ENCODE measurements around the gene MAGI3.

MAGI3 gene

GRCh38 chr1:113610372-113610771 is 220.1 kb downstream of the MAGI3 start:
- no peak for TF ChIP-seq CTCF (IDR thresholded peaks at IDR 0.05; ENCODE audit: low read depth, low read length)
- no peak for DNase-seq (ENCODE audit: low read depth, low spot score)
- in situ Hi-C loops (cut with HindIII; ENCODE audit: low sequenced_read_pairs): no loop called here
- no peak overlapping the region for H3K4me3 ChIP-seq (ENCODE audit: low read depth, low read length)

DNA sequence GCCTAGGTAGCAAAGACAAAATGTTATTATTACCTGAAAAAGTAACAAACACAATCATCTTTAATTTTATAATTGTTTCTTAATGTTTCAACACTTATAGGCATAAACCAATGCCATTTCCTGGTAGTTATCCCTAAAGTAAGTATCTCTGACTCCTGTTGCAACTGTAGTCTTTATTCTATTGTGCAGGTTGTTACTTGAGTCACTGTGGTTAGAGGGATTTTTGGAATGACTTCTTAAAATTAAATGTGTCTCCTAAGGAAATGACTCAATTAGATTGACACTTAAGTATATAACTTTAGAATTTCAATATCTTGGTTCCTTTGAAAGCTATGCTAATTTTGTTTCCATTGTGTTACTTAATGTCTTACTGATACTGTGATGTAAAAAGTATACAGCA is 225.1 kb downstream of the MAGI3 start:
- in situ Hi-C loops (cut with HindIII; ENCODE audit: low sequenced_read_pairs): no loop called here
- peak; percentile 56 for DNase-seq (ENCODE audit: low read depth, low spot score)
- no peak overlapping the region for H3K4me3 ChIP-seq (ENCODE audit: low read depth, low read length)
- TF ChIP-seq CTCF (IDR thresholded peaks at IDR 0.05; ENCODE audit: low read depth, low read length): no peak

- TF ChIP-seq CTCF (IDR thresholded peaks at IDR 0.05; ENCODE audit: low read depth, low read length): no peak
- peak; percentile 76 for DNase-seq (ENCODE audit: low read depth, low spot score)
- no peak overlapping the region for H3K4me3 ChIP-seq (ENCODE audit: low read depth, low read length)
- in situ Hi-C loops (cut with HindIII; ENCODE audit: low sequenced_read_pairs): no loop called here
Measured at GRCh38 chr1:113616156-113616555, 225.8 kb downstream of the MAGI3 start.

GRCh38 chr1:113617438-113618141 is 227.3 kb downstream of the MAGI3 start:
- in situ Hi-C loops (cut with HindIII; ENCODE audit: low sequenced_read_pairs): no loop called here
- H3K4me3 ChIP-seq (ENCODE audit: low read depth, low read length): no peak overlapping the region
- TF ChIP-seq CTCF (IDR thresholded peaks at IDR 0.05; ENCODE audit: low read depth, low read length): no peak
- peak; percentile 42 for DNase-seq (ENCODE audit: low read depth, low spot score)

DNA sequence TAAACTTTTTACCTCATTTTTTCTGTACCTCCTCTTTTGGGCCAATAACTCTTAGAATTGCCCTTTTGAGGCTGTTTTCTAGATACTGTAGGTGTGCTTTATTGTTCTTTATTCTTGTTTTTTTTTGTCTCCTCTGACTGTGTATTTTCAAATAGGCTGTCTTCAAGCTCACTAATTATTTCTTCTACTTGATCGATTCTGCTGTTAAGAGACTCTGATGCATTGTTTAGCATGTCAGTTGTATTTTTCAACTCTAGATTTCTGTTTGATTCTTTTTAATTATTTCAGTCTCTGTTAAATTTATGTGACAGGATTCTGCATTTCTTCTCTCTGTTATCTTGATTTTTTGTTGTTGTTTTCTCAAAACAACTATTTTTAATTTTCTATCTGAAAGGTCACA is 238.7 kb downstream of the MAGI3 start:
- no peak for DNase-seq (ENCODE audit: low read depth, low spot score)
- TF ChIP-seq CTCF (IDR thresholded peaks at IDR 0.05; ENCODE audit: low read depth, low read length): no peak
- no peak overlapping the region for H3K4me3 ChIP-seq (ENCODE audit: low read depth, low read length)
- in situ Hi-C loops (cut with HindIII; ENCODE audit: low sequenced_read_pairs): no loop called here

DNA sequence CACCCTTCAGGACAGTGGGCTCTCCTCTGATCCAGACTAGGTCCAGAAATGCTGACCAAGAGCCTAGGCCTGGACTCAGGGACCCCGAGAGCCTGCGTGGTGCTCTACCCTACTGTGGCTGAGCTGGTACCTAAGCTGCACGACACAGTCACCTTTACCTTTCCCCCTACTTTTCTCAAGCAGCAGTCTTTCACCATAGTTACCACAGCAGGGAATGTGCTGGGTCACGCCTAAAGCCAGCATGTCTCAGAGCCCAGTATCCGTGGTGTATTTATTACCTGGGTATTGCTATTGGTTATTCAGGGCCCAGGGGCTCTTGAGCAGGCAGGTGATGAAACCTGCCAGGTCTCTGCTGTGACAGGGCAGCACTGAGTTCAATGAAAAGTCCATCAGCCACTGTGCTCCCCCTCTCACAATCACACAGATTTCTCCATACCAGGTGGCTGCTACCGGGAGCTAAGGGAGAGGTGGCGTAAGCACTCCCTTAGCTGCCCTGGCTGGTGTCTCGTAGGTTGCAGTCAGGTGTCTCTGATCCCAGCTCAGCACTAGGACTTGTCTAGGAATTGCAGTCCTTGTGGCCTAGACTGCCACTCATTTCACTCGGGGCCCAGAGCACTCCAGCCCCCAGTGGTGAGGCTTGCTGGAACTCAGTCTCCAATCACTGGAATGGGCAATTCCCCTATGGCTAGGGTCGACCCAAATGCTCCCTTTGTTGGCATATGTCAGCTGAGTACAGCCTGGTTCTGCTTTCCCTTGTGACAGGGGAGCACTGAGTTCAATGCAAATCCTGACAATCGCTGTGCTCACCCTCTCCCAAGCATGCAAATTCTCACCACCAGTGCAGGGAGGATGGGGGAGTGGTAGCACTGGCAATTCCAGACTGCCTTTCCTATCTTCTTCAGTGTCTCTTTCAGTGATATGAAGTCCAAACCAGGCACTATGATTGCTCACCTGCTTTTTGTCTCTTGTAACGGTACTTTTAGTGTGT is 240.3 kb downstream of the MAGI3 start:
- no peak for DNase-seq (ENCODE audit: low read depth, low spot score)
- H3K4me3 ChIP-seq (ENCODE audit: low read depth, low read length): no peak overlapping the region
- no peak for TF ChIP-seq CTCF (IDR thresholded peaks at IDR 0.05; ENCODE audit: low read depth, low read length)
- in situ Hi-C loops (cut with HindIII; ENCODE audit: low sequenced_read_pairs): no loop called here
